Uterus (tissue), 2 donors: ENCODE data around the gene WDFY4.

Experiments used
- CTCF ChIP-seq, 4 experiments: fragments of 200-600 bp in 2 of 4; fragments of 450-650 bp in 2 of 4; sonication (generic) in 2 of 4; IDR thresholded peaks; one replicate each; pipeline ENCODE4 v1.5.1; 2016 to 2019; ENCODE audit warnings: antibody characterized with exemption in 4 of 4, mild to moderate bottlenecking in 2 of 4, moderate library complexity in 1 of 4
- POLR2A ChIP-seq, 2 donors: fragments of 450-650 bp; IDR thresholded peaks; one replicate each; pipeline ENCODE4 v1.6.1; 2016; ENCODE audit warnings: antibody characterized with exemption in 2 of 2, mild to moderate bottlenecking in 1 of 2, moderate library complexity in 1 of 2

- TF ChIP-seq CTCF (IDR thresholded peaks at IDR 0.05) = no peak
- TF ChIP-seq POLR2A (IDR thresholded peaks at IDR 0.05) = no peak
Observed at GRCh38 chr10:48910548-48910947, 225.9 kb downstream of the WDFY4 start.
